Thyroid gland (tissue), 4 donors: Measurements from ENCODE around the gene MAP3K5. TPM values are rescaled to one million over a fixed set of nuclear protein-coding genes. Genes with fewer than 3 reads are reported as not detected.

Source experiments
- DNase-seq, 2 donors: peaks; one replicate each; pipeline ENCODE4 v3.0.0-alpha.2; 2019
- H3K27ac ChIP-seq, 3 donors: fragments of 200-600 bp; sonication (generic); 1 replicate in 2 of 3; 2 replicates in 1 of 3; pipeline ENCODE4 v1.5.1; 2016 to 2019; ENCODE audit warnings: mild to moderate bottlenecking in 1 of 3, moderate library complexity in 1 of 3
- H3K27me3 ChIP-seq: fragments of 200-600 bp; sonication (generic); one replicate; pipeline ENCODE4 v1.5.1; 2019
- H3K36me3 ChIP-seq, 2 donors: fragments of 200-600 bp; sonication (generic); one replicate each; pipeline ENCODE4 v1.5.1; 2016 to 2019
- H3K4me1 ChIP-seq, 2 donors: fragments of 200-600 bp; sonication (generic); one replicate each; pipeline ENCODE4 v1.5.1; 2017 to 2019
- H3K4me3 ChIP-seq, 3 donors: fragments of 200-600 bp; sonication (generic); replicated peaks in 1 of 3; 1 replicate in 2 of 3; 2 replicates in 1 of 3; pipeline ENCODE4 v1.5.1; 2016; ENCODE audit warnings: mild to moderate bottlenecking in 1 of 3
- H3K9me3 ChIP-seq: fragments of 200-600 bp; sonication (generic); one replicate; pipeline ENCODE4 v1.5.1; 2017
- POLR2A ChIP-seq, 2 donors: fragments of 450-650 bp; IDR thresholded peaks; one replicate each; pipeline ENCODE4 v1.6.1; 2017; ENCODE audit warnings: antibody characterized with exemption in 2 of 2, mild to moderate bottlenecking in 2 of 2, moderate library complexity in 1 of 2
- WGBS, 2 donors: methylation state at CpG; one replicate each; pipeline ENCODE4 v1.1.5; 2017; 5-methylcytosine and 5-hydroxymethylcytosine counted together
- intact Hi-C: fragments of 100-400 bp; cut with DNase I; formaldehyde crosslinking; loops from one replicate; pipeline ENCODE4 v1.15.1; 2023
- total RNA-seq, 4 donors: library from RNA; depleted of rRNA; stranded (reverse); fragments of >200 nt; gene quantifications; one replicate each; pipeline ENCODE4 v1.2.3, GENCODE V29; 2016
- TF ChIP-seq, protein P1 (sequence below), 6 experiments: fragments of 200-600 bp in 3 of 6; fragments of 450-650 bp in 3 of 6; sonication (generic) in 3 of 6; IDR thresholded peaks; one replicate each; pipeline ENCODE4 v1.5.1; 2016 to 2019; ENCODE audit warnings: antibody characterized with exemption in 6 of 6, mild to moderate bottlenecking in 2 of 6, inconsistent platforms in 1 of 6, moderate library complexity in 1 of 6

The MAP3K5 gene
- total RNA-seq, 4 donors from 2014 or later, result 28.1 to 68.0 (median 46.5) TPM

DNA sequence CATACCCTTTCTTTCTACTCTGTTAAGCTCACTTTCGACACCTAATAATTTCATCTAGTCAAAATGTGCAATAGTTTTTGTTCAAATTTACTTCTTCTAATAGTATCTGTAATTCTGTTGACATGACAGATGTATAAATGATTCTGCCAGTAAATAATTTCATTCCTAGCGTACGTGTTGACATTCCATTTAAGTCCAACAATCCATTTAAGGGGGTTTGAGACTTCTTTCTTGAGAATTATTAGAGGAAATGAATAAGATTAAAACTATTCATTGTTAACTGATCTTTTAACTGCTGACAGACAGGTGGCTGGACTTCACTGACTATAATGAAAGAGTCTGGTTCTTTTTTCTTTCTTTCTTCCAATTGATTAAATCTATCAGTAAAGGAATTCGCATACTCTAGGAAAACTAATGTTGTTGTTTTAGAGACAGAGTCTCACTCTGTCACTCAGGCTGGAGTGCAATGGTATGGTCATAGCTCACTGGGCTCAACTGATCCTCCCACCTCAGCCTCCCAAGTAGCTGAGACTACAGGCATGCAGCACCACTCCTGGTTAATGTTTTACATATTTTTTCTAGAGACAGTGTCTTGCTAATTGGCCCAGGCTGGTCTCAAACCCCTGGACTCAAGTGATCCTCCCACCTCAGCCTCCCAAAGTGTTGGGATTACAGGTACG, 55.9 kb downstream of the MAP3K5 start:
- H3K27me3 ChIP-seq, result no peaks in the 10 kb centered on the region
- H3K36me3 ChIP-seq, result no peaks in the 10 kb centered on the region
- peaks cover 29 to 32% of the 10 kb centered on the region in 2 donors for H3K4me1 ChIP-seq
- intact Hi-C loops, result no loop called here
- TF ChIP-seq, protein P1, sequence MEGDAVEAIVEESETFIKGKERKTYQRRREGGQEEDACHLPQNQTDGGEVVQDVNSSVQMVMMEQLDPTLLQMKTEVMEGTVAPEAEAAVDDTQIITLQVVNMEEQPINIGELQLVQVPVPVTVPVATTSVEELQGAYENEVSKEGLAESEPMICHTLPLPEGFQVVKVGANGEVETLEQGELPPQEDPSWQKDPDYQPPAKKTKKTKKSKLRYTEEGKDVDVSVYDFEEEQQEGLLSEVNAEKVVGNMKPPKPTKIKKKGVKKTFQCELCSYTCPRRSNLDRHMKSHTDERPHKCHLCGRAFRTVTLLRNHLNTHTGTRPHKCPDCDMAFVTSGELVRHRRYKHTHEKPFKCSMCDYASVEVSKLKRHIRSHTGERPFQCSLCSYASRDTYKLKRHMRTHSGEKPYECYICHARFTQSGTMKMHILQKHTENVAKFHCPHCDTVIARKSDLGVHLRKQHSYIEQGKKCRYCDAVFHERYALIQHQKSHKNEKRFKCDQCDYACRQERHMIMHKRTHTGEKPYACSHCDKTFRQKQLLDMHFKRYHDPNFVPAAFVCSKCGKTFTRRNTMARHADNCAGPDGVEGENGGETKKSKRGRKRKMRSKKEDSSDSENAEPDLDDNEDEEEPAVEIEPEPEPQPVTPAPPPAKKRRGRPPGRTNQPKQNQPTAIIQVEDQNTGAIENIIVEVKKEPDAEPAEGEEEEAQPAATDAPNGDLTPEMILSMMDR (IDR thresholded peaks at IDR 0.05), result no peak
- TF ChIP-seq POLR2A (IDR thresholded peaks at IDR 0.05), result no peak
- no peak overlapping the region for H3K4me3 ChIP-seq
- WGBS, 2 donors, result 93 to 95% methylated on average over 5 of the region's 5 CpGs
- H3K27ac ChIP-seq, result no peak overlapping the region
- H3K9me3 ChIP-seq, result no peaks in the 10 kb centered on the region
- no peak for DNase-seq

DNA sequence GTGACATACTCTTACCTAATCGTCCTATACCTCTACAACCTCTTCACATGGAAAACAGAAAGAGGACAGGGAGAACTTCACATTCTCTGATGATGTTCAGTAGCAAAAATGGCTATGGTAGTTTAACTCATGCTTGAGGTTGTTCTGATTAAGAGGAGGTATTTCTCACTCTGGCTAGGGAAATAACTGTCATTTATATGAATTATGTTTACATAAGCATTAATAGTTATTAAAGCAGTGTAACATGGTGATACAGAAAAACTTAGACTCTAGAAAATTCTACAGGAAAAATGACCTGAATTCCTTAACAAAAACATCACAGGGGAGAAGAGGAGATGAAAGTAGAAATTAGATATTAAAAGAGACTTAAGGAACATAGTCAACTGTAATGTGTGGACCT, 57.3 kb downstream of the MAP3K5 start:
- no peak for TF ChIP-seq POLR2A (IDR thresholded peaks at IDR 0.05)
- TF ChIP-seq, protein P1 (IDR thresholded peaks at IDR 0.05), result no peak
- WGBS, 2 donors, result 95 to 97% methylated on average over 1 of the region's 1 CpG
- H3K36me3 ChIP-seq, result no peaks in the 10 kb centered on the region
- H3K4me1 ChIP-seq, result peaks cover 21 to 30% of the 10 kb centered on the region in 2 donors
- no peaks in the 10 kb centered on the region for H3K9me3 ChIP-seq
- intact Hi-C loops, result no loop called here
- H3K27me3 ChIP-seq, result no peaks in the 10 kb centered on the region
- H3K27ac ChIP-seq, result no peak overlapping the region
- no peak overlapping the region for H3K4me3 ChIP-seq
- no peak for DNase-seq

DNA sequence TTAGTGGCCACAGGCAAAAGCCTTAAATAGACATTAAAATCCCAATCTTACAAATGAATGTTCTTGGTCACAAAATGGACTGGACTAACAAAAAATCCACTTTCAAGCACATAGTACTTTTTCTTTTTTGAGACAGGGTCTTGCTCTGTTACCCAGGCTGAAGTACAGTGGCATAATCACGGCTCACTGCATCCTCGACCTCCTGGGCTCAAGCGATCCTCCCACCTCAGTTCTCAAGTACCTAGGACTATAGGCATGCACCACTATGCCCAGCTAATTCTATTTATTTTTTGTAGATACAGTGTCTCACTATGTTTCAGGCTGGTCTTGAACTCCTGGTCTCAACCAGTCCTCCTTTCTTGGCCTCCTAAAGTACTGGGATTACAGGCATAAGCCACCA, 59.4 kb downstream of the MAP3K5 start:
- Histone ChIP-seq H3K4me1 (peaks cover 20 to 25% of the 10 kb centered on the region in 2 donors), H3K27ac (no peak overlapping the region), H3K36me3 (no peaks in the 10 kb centered on the region), H3K9me3 (no peaks in the 10 kb centered on the region), H3K27me3 (no peaks in the 10 kb centered on the region), H3K4me3 (no peak overlapping the region)
- intact Hi-C loops, result no loop called here
- 55 to 61% methylated on average over 3 of the region's 3 CpGs for WGBS, 2 donors
- TF ChIP-seq, protein P1 (IDR thresholded peaks at IDR 0.05), result no peak
- no peak for TF ChIP-seq POLR2A (IDR thresholded peaks at IDR 0.05)
- DNase-seq, result no peak

DNA sequence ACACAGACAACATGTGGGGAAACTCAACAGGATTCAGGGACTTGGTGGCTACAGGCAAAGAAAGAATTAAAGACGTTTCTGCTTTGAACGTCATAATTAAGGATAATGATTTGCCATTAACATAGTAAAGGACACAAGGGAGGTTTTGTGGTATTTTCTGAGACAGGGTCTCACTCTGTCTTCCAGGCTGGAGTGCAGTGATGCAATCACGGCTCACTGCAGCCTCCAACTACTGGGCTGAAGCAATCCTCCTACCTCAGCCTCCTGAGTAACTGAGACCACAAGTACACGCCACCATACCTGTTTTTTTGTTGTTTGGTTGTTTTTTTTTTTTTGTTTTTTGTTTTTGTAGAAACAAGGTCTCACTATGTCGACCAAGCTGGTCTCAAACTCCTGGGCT, 62.4 kb downstream of the MAP3K5 start:
- WGBS, 2 donors, result 89 to 94% methylated on average over 5 of the region's 5 CpGs
- peaks cover 13 to 15% of the 10 kb centered on the region in 2 donors for H3K4me1 ChIP-seq
- TF ChIP-seq POLR2A (IDR thresholded peaks at IDR 0.05), result no peak
- TF ChIP-seq, protein P1 (IDR thresholded peaks at IDR 0.05), result no peak

DNA sequence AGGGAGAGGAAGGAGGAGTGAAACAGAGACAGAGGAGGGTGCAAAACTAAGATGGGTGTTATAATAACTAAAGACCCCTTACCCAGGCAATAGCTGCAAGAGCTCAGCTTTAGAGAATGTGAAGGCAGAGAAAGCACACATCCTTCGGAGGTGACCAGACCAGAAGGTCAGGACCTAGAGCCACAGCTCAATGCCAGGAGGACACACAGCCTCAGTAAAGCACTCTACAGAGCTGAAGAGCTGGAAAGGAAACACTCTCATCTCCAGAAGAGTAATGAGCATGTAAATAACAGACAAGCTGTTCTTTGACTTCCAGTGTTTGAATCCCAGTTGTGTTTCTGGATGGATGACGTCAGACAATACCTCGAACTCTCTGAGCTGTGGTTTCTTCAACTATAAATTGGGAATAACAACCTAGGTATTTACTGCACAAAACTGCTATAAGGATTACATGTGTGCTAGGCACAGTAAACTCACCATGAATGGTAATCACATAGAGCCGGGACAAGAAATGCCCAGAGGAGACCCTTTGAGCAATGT, 63.2 kb downstream of the MAP3K5 start:
- peaks cover 13 to 15% of the 10 kb centered on the region in 2 donors for H3K4me1 ChIP-seq
- no peak overlapping the region for H3K4me3 ChIP-seq
- no peak for DNase-seq
- intact Hi-C loops, result no loop called here
- WGBS, 2 donors, result 92 to 93% methylated on average over 4 of the region's 4 CpGs
- H3K27me3 ChIP-seq, result no peaks in the 10 kb centered on the region
- no peak overlapping the region for H3K27ac ChIP-seq
- H3K36me3 ChIP-seq, result no peaks in the 10 kb centered on the region
- no peaks in the 10 kb centered on the region for H3K9me3 ChIP-seq
- TF ChIP-seq, protein P1 (IDR thresholded peaks at IDR 0.05), result no peak
- TF ChIP-seq POLR2A (IDR thresholded peaks at IDR 0.05), result no peak

More for the DNA sequence above, 62.4 kb downstream of the MAP3K5 start:
- H3K36me3 ChIP-seq, result no peaks in the 10 kb centered on the region
- no peak for DNase-seq
- H3K27ac ChIP-seq, result no peak overlapping the region
- intact Hi-C loops, result no loop called here
- H3K4me3 ChIP-seq, result no peak overlapping the region
- no peaks in the 10 kb centered on the region for H3K9me3 ChIP-seq
- H3K27me3 ChIP-seq, result no peaks in the 10 kb centered on the region
